Activated CD8-positive, alpha-beta memory T cell treated with anti-CD3 and anti-CD28 coated beads, Interleukin-2, amount 50 U/mL, for 4 hours (primary cell): Measurements from ENCODE around the gene COL26A1.
"Not testable (repeated sequence)": the region's sequence is repeated elsewhere in the genome, so short reads cannot be mapped to it uniquely, and the experiment has no call there.

ENCODE experiments used
- DNase-seq: peaks from one replicate; pipeline ENCODE4 v3.0.0-alpha.2; 2020

The COL26A1 gene

DNA sequence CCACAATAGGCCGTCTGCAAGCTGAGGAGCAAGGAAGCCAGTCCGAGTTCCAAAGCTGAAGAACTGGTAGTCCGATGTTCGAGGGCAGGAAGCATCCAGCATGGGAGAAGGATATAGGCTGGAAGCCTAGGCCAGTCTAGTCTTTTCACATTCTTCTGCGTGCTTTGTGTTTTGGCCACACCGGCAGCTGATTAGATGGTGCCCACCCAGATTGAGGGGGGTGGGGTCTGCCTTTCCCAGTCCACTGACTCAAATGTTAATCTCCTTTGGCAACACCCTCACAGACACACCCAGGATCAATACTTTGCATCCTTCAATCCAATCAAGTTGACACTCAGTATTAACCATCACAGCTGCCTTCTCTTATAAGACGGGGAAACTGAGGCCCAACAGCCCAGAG is 142.8 kb downstream of the COL26A1 start:
- DNase-seq: not testable (repeated sequence)

DNA sequence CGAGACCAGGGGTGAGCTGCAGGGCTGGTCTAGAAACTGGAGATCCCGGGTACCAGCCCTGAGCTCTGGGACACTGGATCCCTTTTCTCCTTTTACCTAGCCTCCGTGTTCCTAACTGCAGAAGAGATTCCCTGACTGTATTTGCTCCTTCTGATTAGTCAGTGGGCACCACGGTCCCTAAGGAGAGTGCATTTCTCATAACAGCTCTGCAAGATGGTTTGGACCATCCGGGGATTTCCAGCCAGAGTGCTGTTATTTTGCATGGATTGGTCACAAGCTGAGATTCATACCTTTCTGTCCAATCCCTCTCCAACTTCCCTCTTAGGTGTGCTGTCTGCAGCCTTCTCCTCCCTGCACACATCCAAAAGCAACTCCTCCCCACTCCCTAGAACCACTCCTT is 143.9 kb downstream of the COL26A1 start:
- DNase-seq: no peak

GRCh38 chr7:101507327-101507726 is 144.7 kb downstream of the COL26A1 start:
- no peak for DNase-seq

DNA sequence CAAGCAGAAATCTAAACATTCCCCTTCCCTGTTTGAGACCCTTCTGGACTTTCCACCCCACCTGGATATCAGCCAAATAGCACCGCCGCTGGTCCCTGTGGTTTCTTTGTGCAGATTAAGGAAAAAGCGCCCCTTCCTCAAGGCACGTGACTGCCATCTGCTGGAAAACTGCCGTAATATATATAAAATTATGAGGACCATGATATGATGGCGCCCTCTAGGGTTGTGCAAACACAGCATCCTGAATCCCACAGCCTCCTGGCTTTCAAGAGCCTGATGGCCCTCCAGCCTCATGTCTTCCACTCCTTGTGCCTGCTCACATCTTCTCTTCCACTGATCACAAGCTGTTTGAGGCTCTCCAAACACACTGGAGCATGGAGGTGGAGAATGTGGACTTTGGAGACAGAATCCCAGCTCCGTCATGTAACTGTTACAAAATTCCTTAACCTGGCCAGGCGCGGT is 145.1 kb downstream of the COL26A1 start:
- no peak for DNase-seq

DNA sequence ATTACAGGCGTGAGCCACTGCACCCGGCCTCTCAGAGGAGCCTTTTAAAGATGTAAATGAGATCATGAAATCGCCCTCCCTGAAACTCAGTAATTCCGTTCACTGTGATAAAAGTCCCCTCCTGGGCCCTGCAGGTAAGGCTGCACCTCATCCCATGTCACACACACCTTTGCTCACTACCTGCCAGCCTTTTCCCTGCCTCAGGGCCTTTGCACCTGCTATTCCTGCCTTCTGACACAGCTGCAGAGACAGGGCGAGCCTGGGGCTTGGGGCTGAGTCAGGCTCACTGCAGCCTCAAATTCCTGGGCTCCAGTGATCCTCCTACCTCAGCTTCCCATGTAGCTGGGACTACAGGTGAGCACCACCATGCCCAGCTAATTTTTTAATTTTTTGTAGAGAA is 147.6 kb downstream of the COL26A1 start:
- no peak for DNase-seq

DNA sequence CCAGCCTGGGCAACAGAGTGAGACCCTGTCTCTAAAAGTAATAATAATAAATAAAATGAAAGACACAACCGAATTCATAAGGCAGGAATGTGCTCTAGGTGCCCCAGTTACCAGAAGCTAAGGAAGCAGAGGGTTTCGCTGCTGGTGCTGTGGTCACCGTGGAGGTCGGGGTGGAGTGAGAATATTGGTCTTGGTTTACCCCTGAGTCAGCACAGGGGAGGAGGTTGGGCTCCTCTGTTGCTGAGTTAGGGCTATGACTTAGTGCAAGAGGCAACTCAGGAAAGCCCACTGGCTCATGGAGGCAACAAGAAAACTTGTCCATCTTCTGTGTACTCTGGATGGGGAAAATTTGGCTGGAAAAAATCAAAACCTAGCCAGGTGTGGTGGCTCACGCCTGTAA is 149.3 kb downstream of the COL26A1 start:
- no peak for DNase-seq

- DNase-seq: no peak
Observed at GRCh38 chr7:101516851-101517250, 154.2 kb downstream of the COL26A1 start.

- no peak for DNase-seq
Observed at GRCh38 chr7:101517304-101517703, 154.6 kb downstream of the COL26A1 start.

- no peak for DNase-seq
Observed at GRCh38 chr7:101518336-101518735, 155.7 kb downstream of the COL26A1 start.

DNA sequence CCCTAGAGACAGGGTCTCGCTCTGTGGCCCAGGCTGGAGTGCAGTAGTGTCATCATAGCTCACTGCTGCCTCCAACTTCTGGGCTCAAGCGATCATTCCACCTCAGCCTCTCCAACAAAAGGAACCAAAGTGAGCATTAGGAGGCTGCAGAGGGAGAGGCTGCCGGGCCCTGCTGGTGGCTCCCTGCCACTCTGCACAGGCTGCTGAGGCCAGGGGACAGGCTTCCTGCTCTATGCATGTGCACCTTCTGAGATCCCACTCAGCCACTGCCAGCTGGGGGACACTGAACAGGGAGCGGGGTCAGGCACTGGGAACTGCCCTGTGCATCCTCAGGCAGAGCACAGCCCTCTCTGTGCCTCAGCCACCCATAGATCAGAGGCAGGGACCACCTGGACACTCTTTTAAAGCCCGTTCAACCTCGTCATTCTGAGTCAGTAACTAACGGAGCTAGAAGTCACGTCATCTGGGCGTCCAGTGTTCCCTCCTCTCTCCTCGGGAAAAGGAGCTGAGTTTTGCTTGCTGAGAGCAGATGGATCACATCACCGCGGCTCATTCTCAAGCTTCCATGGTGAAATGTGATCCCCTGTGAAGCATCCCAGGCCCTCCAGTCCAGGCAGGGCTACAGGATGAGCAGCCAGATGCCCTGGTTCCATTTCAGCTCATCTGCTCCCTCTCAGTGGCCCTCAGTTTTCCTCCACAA is 156.8 kb downstream of the COL26A1 start:
- DNase-seq: no peak

GRCh38 chr7:101521430-101521925 is 158.8 kb downstream of the COL26A1 start:
- DNase-seq: no peak

DNA sequence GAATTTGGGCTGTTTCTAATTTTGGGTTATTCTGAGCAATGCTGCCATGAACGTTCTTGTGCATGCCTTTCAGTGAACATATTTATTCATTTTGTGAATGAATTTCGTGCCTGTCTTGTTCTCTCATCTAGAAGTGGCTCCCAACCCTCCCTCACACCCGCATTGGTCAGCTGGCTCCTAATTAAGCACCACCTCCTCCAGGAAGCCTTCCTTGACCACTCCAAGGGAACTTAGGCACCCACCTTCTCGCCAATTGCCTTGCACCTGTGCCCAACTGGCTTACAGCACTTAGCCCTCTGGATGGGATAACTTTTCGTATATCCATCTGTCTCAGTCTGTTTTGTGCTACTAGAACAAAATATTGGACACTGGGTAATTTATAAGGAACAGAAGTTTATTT is 159.3 kb downstream of the COL26A1 start:
- no peak for DNase-seq

GRCh38 chr7:101527844-101528667 is 165.4 kb downstream of the COL26A1 start:
- no peak for DNase-seq

DNA sequence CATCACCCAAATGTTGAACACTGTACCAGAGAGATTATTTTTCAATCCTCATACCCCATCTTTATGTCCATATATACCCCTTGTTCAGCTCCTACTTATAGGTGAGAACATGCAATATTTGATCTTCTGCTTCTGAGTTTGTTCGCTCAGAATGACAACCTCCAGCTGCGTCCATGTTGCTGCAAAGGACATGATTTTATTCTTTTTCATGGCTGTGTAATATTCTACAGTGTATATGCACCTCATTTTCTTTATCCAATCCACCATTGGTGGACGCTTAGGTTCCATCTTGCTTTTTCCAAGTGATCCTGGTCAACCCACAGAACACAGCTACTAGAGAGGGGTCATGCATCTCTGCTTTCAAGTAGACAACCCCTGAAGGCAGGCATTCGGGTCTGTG is 166.9 kb downstream of the COL26A1 start:
- DNase-seq: no peak

DNA sequence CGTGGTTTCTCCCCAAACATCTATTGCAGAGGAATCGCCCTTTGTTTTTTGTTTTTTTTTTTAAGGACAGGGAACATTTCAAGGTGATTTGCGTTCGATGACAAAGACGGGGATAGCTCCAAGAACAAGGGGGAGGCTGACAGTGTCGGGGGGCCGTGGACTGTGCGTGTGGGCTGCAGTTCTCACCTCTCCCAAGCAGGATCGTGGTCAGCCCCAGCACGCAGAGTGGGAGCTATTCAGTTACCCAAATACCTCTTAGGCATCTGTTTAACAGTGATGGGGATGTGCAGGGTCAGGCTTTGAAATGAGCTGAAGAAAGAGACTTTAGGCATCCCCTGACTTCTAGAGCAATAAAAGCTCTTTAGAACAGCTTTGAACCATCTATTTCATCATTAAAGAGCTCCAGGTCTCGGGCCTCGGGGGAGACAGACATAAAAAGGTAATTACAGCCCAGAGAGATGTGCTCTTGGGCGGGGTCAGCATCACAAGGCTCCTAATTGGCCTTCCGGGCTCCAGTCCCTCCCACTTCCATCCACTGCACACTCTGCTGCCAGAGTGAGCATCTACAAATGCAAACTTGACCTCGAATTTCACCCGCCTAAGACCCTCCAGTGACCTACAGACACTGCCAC is 169.2 kb downstream of the COL26A1 start:
- no peak for DNase-seq

- no peak for DNase-seq
Observed at GRCh38 chr7:101532400-101533102, 169.9 kb downstream of the COL26A1 start.

DNA sequence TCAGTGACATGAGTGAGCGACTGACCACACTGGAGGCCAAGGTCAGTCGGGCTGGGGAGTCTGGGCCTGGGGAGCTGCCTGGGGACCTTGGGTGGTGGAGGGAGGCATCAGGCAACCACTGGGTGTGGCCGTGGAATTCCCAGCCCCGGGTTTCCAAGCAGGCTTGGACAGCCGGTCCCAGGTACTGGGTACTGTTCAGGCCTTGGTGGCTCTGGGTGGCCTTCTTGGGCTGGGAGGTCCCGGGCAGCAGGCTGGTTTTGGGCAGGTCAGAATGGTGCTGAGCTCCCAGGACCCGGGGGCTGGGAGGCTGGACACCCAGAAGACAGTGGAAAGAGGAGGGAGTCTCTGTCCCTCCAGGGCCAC is 170.4 kb downstream of the COL26A1 start:
- no peak for DNase-seq

DNA sequence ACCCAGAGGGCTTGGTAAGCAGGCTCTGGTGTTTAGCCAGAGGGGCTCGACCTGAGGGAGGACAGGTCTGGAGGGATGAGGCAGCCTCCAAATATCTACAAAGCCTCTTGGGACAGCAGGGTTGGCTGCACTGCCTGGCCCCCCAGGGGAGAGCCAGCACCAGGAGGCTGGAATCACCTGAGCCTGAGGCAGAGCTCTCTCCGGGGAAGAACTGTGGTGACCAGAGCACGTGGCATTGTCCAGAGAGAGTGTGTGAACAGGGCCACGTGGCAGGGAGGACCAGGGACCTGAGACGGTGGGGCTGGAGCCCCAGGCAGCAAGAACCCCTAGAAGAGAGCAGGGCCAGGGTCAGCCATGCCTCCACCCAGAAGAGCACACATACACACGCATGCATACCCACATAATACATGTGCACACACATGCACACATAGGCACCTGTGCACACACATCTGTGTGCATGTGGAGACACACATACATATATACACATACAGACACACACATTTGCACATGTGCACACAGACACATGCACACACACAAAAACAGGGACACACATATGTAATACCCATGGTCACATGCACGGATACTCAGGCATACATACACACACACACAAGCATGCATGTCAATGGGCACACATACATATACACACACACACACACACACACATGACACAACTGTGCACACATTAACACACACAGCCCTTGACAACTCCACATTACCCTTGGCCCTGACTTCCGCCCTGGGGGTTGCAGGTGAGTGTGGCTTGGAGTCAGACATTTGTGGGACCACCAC is 171.5 kb downstream of the COL26A1 start:
- DNase-seq: no peak

DNA sequence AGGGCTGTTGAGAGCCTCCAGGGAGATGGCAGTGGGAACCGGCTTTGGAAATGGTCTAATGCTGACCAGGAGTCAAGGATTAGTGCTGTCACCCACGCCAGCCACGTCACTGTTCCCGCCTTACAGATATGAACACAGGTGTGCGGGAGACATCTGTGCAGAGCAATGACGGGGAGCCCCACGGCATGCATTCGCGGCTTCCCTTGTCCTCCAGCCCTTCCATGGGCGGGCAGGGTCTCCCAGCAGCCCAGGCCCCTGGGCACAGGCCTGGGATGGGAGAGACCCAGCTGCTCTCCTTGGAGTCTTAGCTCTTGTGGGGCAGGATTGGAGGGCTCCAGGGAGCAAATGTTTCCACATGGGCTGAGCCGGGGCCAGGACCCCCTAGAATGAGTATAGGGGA is 172.2 kb downstream of the COL26A1 start:
- no peak for DNase-seq

DNA sequence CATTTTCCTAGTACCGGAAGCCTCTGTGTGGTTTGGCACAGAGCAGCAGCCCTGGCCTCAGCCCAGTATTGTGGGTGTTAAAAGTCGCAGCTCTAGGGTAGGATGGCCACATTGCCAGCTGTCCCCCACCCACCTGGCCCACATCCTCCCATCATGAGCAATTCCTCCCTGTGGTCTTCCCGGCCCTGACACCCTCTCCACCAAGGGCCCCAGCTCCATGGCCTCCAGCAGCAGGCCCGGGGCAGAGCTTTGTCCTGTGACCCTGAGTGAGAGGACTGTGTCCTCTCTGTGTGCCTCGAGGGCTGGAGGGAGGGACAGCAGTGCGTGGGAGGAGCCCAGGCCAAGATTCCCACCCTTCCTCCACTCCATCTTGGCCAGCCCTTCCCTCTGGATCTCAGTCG is 172.7 kb downstream of the COL26A1 start:
- DNase-seq: no peak

GRCh38 chr7:101536232-101536631 is 173.6 kb downstream of the COL26A1 start:
- DNase-seq: no peak

DNA sequence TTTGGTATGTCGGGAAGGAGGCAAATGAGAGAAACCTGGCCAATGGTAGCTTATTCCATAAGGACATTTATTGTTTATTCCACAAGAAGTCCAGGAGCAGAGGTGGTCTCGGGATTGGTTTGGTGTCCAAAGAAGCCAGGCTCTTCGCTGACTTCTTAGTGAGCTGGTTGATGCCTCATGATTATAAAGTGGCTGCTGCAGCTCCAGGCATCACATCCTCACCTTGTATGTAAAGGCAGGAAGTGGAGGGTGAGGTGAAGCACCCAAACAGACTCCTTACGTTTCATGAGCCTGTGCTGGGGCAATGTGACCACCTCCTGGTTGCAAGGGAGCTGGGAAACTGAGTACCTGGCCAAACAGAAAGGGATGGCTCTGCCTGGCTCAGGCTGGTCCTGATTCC is 174.0 kb downstream of the COL26A1 start:
- no peak for DNase-seq
